KMS-11 (cell line): ENCODE results near the gene NT5E.

Experiments used
- H2AFZ ChIP-seq: fragments of 200-600 bp; sonication (generic); 2 replicates; pipeline ENCODE4 v1.6.1; 2016; ENCODE audit warnings: antibody characterized with exemption, mixed run types, low read depth
- H3K27ac ChIP-seq: fragments of 200-600 bp; sonication (generic); 2 replicates; pipeline ENCODE4 v1.6.1; 2016; ENCODE audit warnings: mild to moderate bottlenecking, mixed run types
- H3K27me3 ChIP-seq: fragments of 200-600 bp; sonication (generic); 2 replicates; pipeline ENCODE4 v1.6.1; 2017; ENCODE audit warnings: mild to moderate bottlenecking, low read depth, mixed run types, moderate library complexity; ENCODE audit not compliant: insufficient read depth
- H3K36me3 ChIP-seq: fragments of 200-600 bp; sonication (generic); 2 replicates; pipeline ENCODE4 v1.6.1; 2017; ENCODE audit warnings: mild to moderate bottlenecking, mixed run types; ENCODE audit not compliant: insufficient read depth
- H3K4me1 ChIP-seq: fragments of 200-600 bp; sonication (generic); 2 replicates; pipeline ENCODE4 v1.6.1; 2016; ENCODE audit warnings: mild to moderate bottlenecking, low read depth, mixed run types; ENCODE audit not compliant: poor library complexity, severe bottlenecking
- H3K4me2 ChIP-seq: fragments of 200-600 bp; sonication (generic); 2 replicates; pipeline ENCODE4 v1.7.0; 2016; ENCODE audit warnings: mild to moderate bottlenecking, mixed run types
- H3K4me3 ChIP-seq: fragments of 200-600 bp; sonication (generic); IDR thresholded peaks from 2 replicates; pipeline ENCODE4 v1.6.1; 2017; ENCODE audit warnings: low read depth, low read length, mixed read lengths; ENCODE audit not compliant: insufficient read depth
- H3K79me2 ChIP-seq: fragments of 200-600 bp; sonication (generic); 2 replicates; pipeline ENCODE4 v1.6.1; 2016; ENCODE audit warnings: low read depth, mixed run types; ENCODE audit not compliant: insufficient read depth
- H3K9ac ChIP-seq: fragments of 200-600 bp; sonication (generic); 2 replicates; pipeline ENCODE4 v1.6.1; 2016; ENCODE audit warnings: mild to moderate bottlenecking, mixed run types
- H4K20me1 ChIP-seq: fragments of 200-600 bp; sonication (generic); 2 replicates; pipeline ENCODE4 v1.6.1; 2016; ENCODE audit warnings: mild to moderate bottlenecking, mixed run types; ENCODE audit not compliant: insufficient read depth
- TF ChIP-seq, protein P1 (sequence below): fragments of 200-600 bp; sonication (generic); conservative IDR thresholded peaks from 2 replicates; pipeline ENCODE4 v1.6.1; 2017; ENCODE audit warnings: low read depth, mild to moderate bottlenecking, antibody characterized with exemption, low read length, moderate library complexity, mixed read lengths

Gene NT5E

GRCh38 chr6:85452441-85452881, 2.6 kb downstream of the NT5E start:
- Histone ChIP-seq H3K79me2 (no peaks in the 10 kb centered on the region), H3K36me3 (no peaks in the 10 kb centered on the region), H3K4me2 (no peak overlapping the region), H4K20me1 (no peaks in the 10 kb centered on the region), H3K27ac (no peak overlapping the region), H3K27me3 (no peaks in the 10 kb centered on the region), H3K4me3 (no peak overlapping the region), H3K4me1 (peaks cover 17% of the 10 kb centered on the region), H3K9ac (no peak overlapping the region), H2AFZ (no peak overlapping the region)
- TF ChIP-seq, protein P1, sequence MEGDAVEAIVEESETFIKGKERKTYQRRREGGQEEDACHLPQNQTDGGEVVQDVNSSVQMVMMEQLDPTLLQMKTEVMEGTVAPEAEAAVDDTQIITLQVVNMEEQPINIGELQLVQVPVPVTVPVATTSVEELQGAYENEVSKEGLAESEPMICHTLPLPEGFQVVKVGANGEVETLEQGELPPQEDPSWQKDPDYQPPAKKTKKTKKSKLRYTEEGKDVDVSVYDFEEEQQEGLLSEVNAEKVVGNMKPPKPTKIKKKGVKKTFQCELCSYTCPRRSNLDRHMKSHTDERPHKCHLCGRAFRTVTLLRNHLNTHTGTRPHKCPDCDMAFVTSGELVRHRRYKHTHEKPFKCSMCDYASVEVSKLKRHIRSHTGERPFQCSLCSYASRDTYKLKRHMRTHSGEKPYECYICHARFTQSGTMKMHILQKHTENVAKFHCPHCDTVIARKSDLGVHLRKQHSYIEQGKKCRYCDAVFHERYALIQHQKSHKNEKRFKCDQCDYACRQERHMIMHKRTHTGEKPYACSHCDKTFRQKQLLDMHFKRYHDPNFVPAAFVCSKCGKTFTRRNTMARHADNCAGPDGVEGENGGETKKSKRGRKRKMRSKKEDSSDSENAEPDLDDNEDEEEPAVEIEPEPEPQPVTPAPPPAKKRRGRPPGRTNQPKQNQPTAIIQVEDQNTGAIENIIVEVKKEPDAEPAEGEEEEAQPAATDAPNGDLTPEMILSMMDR = no peak

- Histone ChIP-seq H3K27ac (no peak overlapping the region), H3K4me2 (no peak overlapping the region), H2AFZ (no peak overlapping the region), H3K36me3 (no peaks in the 10 kb centered on the region), H3K9ac (no peak overlapping the region), H3K27me3 (no peaks in the 10 kb centered on the region), H3K79me2 (no peaks in the 10 kb centered on the region), H4K20me1 (no peaks in the 10 kb centered on the region), H3K4me1 (peaks cover 19% of the 10 kb centered on the region), H3K4me3 (no peak overlapping the region)
- TF ChIP-seq, protein P1 = no peak
Measured at GRCh38 chr6:85453052-85453451, 3.2 kb downstream of the NT5E start.

DNA sequence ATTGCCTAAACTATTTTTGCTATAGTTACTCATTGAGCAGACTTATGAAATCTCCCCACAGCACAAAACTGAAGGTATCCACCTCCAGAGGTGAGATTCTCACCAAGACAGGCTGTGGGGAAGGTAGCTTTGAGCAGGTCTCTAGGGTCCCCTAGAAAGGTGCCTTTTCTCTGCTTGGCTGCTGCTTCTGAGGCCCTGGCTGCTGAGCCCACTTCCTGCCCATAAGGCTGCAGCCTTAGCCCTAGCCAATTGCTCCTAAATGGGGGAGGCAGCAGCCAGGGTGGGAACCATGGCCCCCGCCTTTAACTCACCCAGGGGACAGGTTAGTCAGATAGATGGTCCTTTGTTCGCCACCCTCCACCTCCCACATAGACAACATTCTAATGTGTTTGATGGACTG, 3.6 kb downstream of the NT5E start:
- Histone ChIP-seq H4K20me1 (no peaks in the 10 kb centered on the region), H3K36me3 (no peaks in the 10 kb centered on the region), H2AFZ (no peak overlapping the region), H3K9ac (no peak overlapping the region), H3K27ac (no peak overlapping the region), H3K79me2 (no peaks in the 10 kb centered on the region), H3K4me1 (peaks cover 23% of the 10 kb centered on the region), H3K27me3 (no peaks in the 10 kb centered on the region), H3K4me2 (no peak overlapping the region), H3K4me3 (no peak overlapping the region)
- TF ChIP-seq, protein P1 = no peak

- no peak overlapping the region for H3K27ac ChIP-seq
- H3K4me2 ChIP-seq = no peak overlapping the region
- H3K4me3 ChIP-seq = no peak overlapping the region
- no peaks in the 10 kb centered on the region for H3K79me2 ChIP-seq
- H3K36me3 ChIP-seq = no peaks in the 10 kb centered on the region
- TF ChIP-seq, protein P1 = no peak
- H4K20me1 ChIP-seq = no peaks in the 10 kb centered on the region
- H2AFZ ChIP-seq = no peak overlapping the region
- H3K9ac ChIP-seq = no peak overlapping the region
- H3K4me1 ChIP-seq = peaks cover 39% of the 10 kb centered on the region
- no peaks in the 10 kb centered on the region for H3K27me3 ChIP-seq
Measured at GRCh38 chr6:85455471-85456026, 5.7 kb downstream of the NT5E start.
